Activated effector memory CD4-positive, alpha-beta T cell treated with anti-CD3 and anti-CD28 coated beads, Interleukin-2, amount 50 U/mL, for 16 hours (primary cell): ENCODE data around the gene FABP1.

Experiments
- DNase-seq: peaks from one replicate; pipeline ENCODE4 v3.0.0-alpha.2; 2020

FABP1 gene

GRCh38 chr2:88077080-88077479, 50.8 kb downstream of the FABP1 start:
- no peak for DNase-seq

- DNase-seq, result no peak
These were observed 53.0 kb downstream of the FABP1 start for GRCh38 chr2:88074854-88075292.

- no peak for DNase-seq
These were observed 53.7 kb downstream of the FABP1 start for GRCh38 chr2:88074150-88074549.
